H1 (cell line): Measurements from ENCODE around the gene SLC7A10. TPM values are rescaled to one million over a fixed set of nuclear protein-coding genes. Genes with fewer than 3 reads are reported as not detected.

Source experiments
- POU5F1 ChIP-seq: IDR thresholded peaks from 2 replicates; pipeline ENCODE4 v1.6.1; 2011; ENCODE audit warnings: low read depth, mild to moderate bottlenecking, low read length, moderate library complexity
- RAD21 ChIP-seq, 2 experiments: IDR thresholded peaks in 1 of 2; conservative IDR thresholded peaks in 1 of 2; 2 replicates each; pipeline ENCODE4 v1.6.1; 2011; ENCODE audit warnings: low read depth in 2 of 2, low read length in 2 of 2, improper control_type of control experiment in 1 of 2, inconsistent platforms in 1 of 2, mild to moderate bottlenecking in 1 of 2, moderate library complexity in 1 of 2
- SP4 ChIP-seq: IDR thresholded peaks from 2 replicates; pipeline ENCODE4 v1.6.1; 2012; ENCODE audit warnings: low read length, inconsistent platforms
- polyA plus RNA-seq, 7 experiments: library from polyadenylated mRNA; depleted of rRNA in 3 of 7; stranded (reverse) in 5 of 7; unstranded in 2 of 7; fragments of >200 nt in 5 of 7; fragments of 200-250 nt in 2 of 7; gene quantifications; 1 replicate in 5 of 7; 2 replicates in 1 of 7; 4 replicates in 1 of 7; pipeline versions ENCODE4 v1.2.1 to v1.2.3, GENCODE V29; 2011 to 2013; ENCODE audit warnings: missing spikeins in 2 of 7, mixed read lengths in 2 of 7
- total RNA-seq: library from RNA; stranded (reverse); fragmentation: NEBNext Ultra II Directional; extraction: Animal tissue kit (Norgen Biotek cat#: 25700); gene quantifications from 2 replicates; pipeline ENCODE4 v1.2.1, GENCODE V29; 2021

Gene SLC7A10
- total and polyA plus RNA-seq, 2 of the 8 experiments (the other 6 are each of a cell fraction or from before 2014, with no cell fraction given), result 3.7 to 7.1 TPM

- TF ChIP-seq POU5F1 (no peak), RAD21 (IDR thresholded peaks at IDR 0.05 in 1 of 2, conservative IDR thresholded peaks at IDR 0.05 in 1 of 2; ENCODE audit: low read depth in 2 of 2, low read length in 2 of 2) (no peak), SP4 (no peak)
Observed at GRCh38 chr19:33252971-33253370, 27.3 kb upstream of the SLC7A10 start (continued).
